H1 (cell line): Measurements from ENCODE around the gene PFN4. TPM values are rescaled to one million over a fixed set of nuclear protein-coding genes. Genes with fewer than 3 reads are reported as not detected.

Experiments used
- BRCA1 ChIP-seq: IDR thresholded peaks from 2 replicates; pipeline ENCODE4 v1.6.1; 2012; ENCODE audit warnings: low read depth, low read length, improper control_type of control experiment
- CEBPB ChIP-seq: IDR thresholded peaks from 2 replicates; pipeline ENCODE4 v1.6.1; 2012; ENCODE audit warnings: low read depth, low read length
- GABPA ChIP-seq: IDR thresholded peaks from 2 replicates; pipeline ENCODE4 v1.6.1; 2011; ENCODE audit warnings: mild to moderate bottlenecking, low read length, moderate library complexity, borderline replicate concordance; ENCODE audit not compliant: insufficient read depth
- KDM1A ChIP-seq: fragments of 200-600, 300-600 bp; sonication (generic); IDR thresholded peaks from 2 replicates; pipeline ENCODE4 v1.7.1; 2016; ENCODE audit warnings: mild to moderate bottlenecking, low read length, borderline replicate concordance
- RAD21 ChIP-seq, 2 experiments: IDR thresholded peaks in 1 of 2; conservative IDR thresholded peaks in 1 of 2; 2 replicates each; pipeline ENCODE4 v1.6.1; 2011; ENCODE audit warnings: low read depth in 2 of 2, low read length in 2 of 2, improper control_type of control experiment in 1 of 2, inconsistent platforms in 1 of 2, mild to moderate bottlenecking in 1 of 2, moderate library complexity in 1 of 2
- SIX5 ChIP-seq: IDR thresholded peaks from 2 replicates; pipeline ENCODE4 v1.6.1; 2011; ENCODE audit warnings: mild to moderate bottlenecking, low read depth, low read length
- polyA plus RNA-seq, 7 experiments: library from polyadenylated mRNA; depleted of rRNA in 3 of 7; stranded (reverse) in 5 of 7; unstranded in 2 of 7; fragments of >200 nt in 5 of 7; fragments of 200-250 nt in 2 of 7; gene quantifications; 1 replicate in 5 of 7; 2 replicates in 1 of 7; 4 replicates in 1 of 7; pipeline versions ENCODE4 v1.2.1 to v1.2.3, GENCODE V29; 2011 to 2013; ENCODE audit warnings: missing spikeins in 2 of 7, mixed read lengths in 2 of 7
- total RNA-seq: library from RNA; stranded (reverse); fragmentation: NEBNext Ultra II Directional; extraction: Animal tissue kit (Norgen Biotek cat#: 25700); gene quantifications from 2 replicates; pipeline ENCODE4 v1.2.1, GENCODE V29; 2021
- TF ChIP-seq, protein P1 (sequence below): fragments of 300-600 bp; sonication (generic); IDR thresholded peaks from 2 replicates; pipeline ENCODE4 v1.7.1; 2012; ENCODE audit warnings: low read length, moderate library complexity, mild to moderate bottlenecking, inconsistent platforms; ENCODE audit not compliant: insufficient replicate concordance
- TF ChIP-seq, protein P2 (sequence below): IDR thresholded peaks from 2 replicates; pipeline ENCODE4 v1.6.1; 2011; ENCODE audit warnings: low read depth, mild to moderate bottlenecking, low read length; ENCODE audit not compliant: insufficient read depth
- TF ChIP-seq, protein P3 (sequence below): IDR thresholded peaks from 2 replicates; pipeline ENCODE4 v1.6.1; 2011; ENCODE audit warnings: low read length, improper control_type of control experiment

PFN4 gene
- total and polyA plus RNA-seq, 2 of the 8 experiments (the other 6 are each of a cell fraction or from before 2014, with no cell fraction given), result not detected

DNA sequence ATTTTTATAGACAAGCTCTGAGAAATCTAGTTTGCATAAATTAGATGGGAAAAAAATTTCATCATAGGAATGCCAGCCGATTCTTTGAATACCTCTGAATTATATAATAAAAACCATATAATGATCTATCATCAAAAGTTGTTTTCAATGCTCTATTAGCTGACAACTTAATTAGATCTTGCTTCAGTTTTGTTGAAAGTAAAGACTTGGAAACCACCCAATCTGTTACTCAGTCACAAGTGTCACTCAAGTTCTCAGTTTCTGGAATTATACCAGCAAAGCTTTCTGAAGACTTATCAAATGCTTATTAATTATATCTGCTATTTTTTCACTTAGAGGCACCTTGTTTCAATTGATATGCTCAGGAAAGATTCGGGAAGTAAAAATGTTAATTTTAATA lies 21.1 kb downstream of the PFN4 start (continued):
- TF ChIP-seq, protein P1, sequence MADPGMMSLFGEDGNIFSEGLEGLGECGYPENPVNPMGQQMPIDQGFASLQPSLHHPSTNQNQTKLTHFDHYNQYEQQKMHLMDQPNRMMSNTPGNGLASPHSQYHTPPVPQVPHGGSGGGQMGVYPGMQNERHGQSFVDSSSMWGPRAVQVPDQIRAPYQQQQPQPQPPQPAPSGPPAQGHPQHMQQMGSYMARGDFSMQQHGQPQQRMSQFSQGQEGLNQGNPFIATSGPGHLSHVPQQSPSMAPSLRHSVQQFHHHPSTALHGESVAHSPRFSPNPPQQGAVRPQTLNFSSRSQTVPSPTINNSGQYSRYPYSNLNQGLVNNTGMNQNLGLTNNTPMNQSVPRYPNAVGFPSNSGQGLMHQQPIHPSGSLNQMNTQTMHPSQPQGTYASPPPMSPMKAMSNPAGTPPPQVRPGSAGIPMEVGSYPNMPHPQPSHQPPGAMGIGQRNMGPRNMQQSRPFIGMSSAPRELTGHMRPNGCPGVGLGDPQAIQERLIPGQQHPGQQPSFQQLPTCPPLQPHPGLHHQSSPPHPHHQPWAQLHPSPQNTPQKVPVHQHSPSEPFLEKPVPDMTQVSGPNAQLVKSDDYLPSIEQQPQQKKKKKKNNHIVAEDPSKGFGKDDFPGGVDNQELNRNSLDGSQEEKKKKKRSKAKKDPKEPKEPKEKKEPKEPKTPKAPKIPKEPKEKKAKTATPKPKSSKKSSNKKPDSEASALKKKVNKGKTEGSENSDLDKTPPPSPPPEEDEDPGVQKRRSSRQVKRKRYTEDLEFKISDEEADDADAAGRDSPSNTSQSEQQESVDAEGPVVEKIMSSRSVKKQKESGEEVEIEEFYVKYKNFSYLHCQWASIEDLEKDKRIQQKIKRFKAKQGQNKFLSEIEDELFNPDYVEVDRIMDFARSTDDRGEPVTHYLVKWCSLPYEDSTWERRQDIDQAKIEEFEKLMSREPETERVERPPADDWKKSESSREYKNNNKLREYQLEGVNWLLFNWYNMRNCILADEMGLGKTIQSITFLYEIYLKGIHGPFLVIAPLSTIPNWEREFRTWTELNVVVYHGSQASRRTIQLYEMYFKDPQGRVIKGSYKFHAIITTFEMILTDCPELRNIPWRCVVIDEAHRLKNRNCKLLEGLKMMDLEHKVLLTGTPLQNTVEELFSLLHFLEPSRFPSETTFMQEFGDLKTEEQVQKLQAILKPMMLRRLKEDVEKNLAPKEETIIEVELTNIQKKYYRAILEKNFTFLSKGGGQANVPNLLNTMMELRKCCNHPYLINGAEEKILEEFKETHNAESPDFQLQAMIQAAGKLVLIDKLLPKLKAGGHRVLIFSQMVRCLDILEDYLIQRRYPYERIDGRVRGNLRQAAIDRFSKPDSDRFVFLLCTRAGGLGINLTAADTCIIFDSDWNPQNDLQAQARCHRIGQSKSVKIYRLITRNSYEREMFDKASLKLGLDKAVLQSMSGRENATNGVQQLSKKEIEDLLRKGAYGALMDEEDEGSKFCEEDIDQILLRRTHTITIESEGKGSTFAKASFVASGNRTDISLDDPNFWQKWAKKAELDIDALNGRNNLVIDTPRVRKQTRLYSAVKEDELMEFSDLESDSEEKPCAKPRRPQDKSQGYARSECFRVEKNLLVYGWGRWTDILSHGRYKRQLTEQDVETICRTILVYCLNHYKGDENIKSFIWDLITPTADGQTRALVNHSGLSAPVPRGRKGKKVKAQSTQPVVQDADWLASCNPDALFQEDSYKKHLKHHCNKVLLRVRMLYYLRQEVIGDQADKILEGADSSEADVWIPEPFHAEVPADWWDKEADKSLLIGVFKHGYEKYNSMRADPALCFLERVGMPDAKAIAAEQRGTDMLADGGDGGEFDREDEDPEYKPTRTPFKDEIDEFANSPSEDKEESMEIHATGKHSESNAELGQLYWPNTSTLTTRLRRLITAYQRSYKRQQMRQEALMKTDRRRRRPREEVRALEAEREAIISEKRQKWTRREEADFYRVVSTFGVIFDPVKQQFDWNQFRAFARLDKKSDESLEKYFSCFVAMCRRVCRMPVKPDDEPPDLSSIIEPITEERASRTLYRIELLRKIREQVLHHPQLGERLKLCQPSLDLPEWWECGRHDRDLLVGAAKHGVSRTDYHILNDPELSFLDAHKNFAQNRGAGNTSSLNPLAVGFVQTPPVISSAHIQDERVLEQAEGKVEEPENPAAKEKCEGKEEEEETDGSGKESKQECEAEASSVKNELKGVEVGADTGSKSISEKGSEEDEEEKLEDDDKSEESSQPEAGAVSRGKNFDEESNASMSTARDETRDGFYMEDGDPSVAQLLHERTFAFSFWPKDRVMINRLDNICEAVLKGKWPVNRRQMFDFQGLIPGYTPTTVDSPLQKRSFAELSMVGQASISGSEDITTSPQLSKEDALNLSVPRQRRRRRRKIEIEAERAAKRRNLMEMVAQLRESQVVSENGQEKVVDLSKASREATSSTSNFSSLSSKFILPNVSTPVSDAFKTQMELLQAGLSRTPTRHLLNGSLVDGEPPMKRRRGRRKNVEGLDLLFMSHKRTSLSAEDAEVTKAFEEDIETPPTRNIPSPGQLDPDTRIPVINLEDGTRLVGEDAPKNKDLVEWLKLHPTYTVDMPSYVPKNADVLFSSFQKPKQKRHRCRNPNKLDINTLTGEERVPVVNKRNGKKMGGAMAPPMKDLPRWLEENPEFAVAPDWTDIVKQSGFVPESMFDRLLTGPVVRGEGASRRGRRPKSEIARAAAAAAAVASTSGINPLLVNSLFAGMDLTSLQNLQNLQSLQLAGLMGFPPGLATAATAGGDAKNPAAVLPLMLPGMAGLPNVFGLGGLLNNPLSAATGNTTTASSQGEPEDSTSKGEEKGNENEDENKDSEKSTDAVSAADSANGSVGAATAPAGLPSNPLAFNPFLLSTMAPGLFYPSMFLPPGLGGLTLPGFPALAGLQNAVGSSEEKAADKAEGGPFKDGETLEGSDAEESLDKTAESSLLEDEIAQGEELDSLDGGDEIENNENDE, result no peak
- TF ChIP-seq SIX5 (no peak), RAD21 (IDR thresholded peaks at IDR 0.05 in 1 of 2, conservative IDR thresholded peaks at IDR 0.05 in 1 of 2; ENCODE audit: low read depth in 2 of 2, low read length in 2 of 2) (no peak), GABPA (no peak), CEBPB (no peak), BRCA1 (no peak), KDM1A (no peak)
- TF ChIP-seq, protein P2, sequence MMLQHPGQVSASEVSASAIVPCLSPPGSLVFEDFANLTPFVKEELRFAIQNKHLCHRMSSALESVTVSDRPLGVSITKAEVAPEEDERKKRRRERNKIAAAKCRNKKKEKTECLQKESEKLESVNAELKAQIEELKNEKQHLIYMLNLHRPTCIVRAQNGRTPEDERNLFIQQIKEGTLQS, result no peak
- TF ChIP-seq, protein P3, sequence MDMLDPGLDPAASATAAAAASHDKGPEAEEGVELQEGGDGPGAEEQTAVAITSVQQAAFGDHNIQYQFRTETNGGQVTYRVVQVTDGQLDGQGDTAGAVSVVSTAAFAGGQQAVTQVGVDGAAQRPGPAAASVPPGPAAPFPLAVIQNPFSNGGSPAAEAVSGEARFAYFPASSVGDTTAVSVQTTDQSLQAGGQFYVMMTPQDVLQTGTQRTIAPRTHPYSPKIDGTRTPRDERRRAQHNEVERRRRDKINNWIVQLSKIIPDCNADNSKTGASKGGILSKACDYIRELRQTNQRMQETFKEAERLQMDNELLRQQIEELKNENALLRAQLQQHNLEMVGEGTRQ, result no peak
